ENCODE data around the gene MAGEF1.

GRCh38 chr3:184682671-184683070 is 29.2 kb downstream of the MAGEF1 start:
- TF ChIP-seq CTCF (IDR thresholded peaks at IDR 0.05) (no peak), EZH2 (IDR thresholded peaks at IDR 0.05; ENCODE audit: borderline replicate concordance, insufficient read depth, low read depth, low read length, poor library complexity, severe bottlenecking) (no peak)
